Adrenal gland (tissue), 5 donors: ENCODE measurements around the gene SEZ6.

Source experiments
- POLR2A ChIP-seq, 2 donors: fragments of 450-650 bp; IDR thresholded peaks; one replicate each; pipeline ENCODE4 v1.6.1; 2017; ENCODE audit warnings: antibody characterized with exemption in 2 of 2, mild to moderate bottlenecking in 2 of 2, moderate library complexity in 1 of 2
- TF ChIP-seq, protein P1 (sequence below), 6 experiments: fragments of 450-650 bp in 4 of 6; fragments of 200-600 bp in 2 of 6; sonication (generic) in 1 of 6; IDR thresholded peaks; 1 replicate in 5 of 6; 2 replicates in 1 of 6; pipeline versions ENCODE4 v1.5.1 to v1.8.0; 2016 to 2021; ENCODE audit warnings: antibody characterized with exemption in 6 of 6, mild to moderate bottlenecking in 2 of 6, moderate library complexity in 1 of 6
- donor health status: DM: no; HTN: no; CAD: no.

DNA sequence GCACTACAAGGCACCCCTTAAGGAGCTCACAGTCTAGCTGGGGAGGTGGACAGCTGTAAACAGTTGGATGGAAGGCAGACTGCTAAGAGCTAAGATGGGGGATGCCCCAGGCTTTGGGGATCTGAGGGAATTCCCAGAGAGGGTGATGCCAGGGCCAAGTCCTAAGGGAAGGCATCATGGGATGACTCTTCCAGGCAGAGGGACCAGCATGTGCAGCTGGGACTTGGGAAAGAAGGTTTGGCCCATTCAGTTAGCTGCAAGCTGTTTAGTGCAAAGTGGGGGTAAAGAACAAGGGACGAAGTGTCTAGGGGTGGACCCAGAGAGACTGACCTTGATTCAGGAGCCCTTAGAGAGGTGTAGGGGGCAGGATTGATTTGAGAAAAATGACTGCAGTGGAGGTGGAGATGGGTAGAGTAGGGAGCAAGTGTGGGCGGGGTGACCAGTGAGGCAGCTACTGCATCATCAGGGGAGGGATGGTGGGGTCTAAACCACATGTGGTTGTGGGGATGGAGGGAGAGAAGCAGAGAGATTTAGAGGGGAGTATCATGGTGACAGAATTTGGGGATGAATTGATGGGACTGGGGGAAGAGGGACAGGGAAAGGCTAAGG lies 27.4 kb downstream of the SEZ6 start:
- no peak for TF ChIP-seq POLR2A (IDR thresholded peaks at IDR 0.05)
- TF ChIP-seq, protein P1, sequence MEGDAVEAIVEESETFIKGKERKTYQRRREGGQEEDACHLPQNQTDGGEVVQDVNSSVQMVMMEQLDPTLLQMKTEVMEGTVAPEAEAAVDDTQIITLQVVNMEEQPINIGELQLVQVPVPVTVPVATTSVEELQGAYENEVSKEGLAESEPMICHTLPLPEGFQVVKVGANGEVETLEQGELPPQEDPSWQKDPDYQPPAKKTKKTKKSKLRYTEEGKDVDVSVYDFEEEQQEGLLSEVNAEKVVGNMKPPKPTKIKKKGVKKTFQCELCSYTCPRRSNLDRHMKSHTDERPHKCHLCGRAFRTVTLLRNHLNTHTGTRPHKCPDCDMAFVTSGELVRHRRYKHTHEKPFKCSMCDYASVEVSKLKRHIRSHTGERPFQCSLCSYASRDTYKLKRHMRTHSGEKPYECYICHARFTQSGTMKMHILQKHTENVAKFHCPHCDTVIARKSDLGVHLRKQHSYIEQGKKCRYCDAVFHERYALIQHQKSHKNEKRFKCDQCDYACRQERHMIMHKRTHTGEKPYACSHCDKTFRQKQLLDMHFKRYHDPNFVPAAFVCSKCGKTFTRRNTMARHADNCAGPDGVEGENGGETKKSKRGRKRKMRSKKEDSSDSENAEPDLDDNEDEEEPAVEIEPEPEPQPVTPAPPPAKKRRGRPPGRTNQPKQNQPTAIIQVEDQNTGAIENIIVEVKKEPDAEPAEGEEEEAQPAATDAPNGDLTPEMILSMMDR (IDR thresholded peaks at IDR 0.05), result no peak
